Measurements from ENCODE around the gene HDAC4.

Gene HDAC4

GRCh38 chr2:239253701-239254436 lies 147.0 kb downstream of the HDAC4 start:
- DNase-seq (ENCODE audit: low spot score): no peak

GRCh38 chr2:239253264-239253663 lies 147.6 kb downstream of the HDAC4 start:
- no peak for DNase-seq (ENCODE audit: low spot score)

GRCh38 chr2:239252801-239253200 lies 148.0 kb downstream of the HDAC4 start:
- DNase-seq (ENCODE audit: low spot score): peak; percentile 59

- DNase-seq (ENCODE audit: low spot score): no peak
These were observed 148.4 kb downstream of the HDAC4 start for GRCh38 chr2:239252393-239252792.

GRCh38 chr2:239251971-239252370 lies 148.8 kb downstream of the HDAC4 start:
- DNase-seq (ENCODE audit: low spot score): no peak

- DNase-seq (ENCODE audit: low spot score): no peak
These were observed 150.4 kb downstream of the HDAC4 start for GRCh38 chr2:239250216-239251081.

- peak; percentile 80 for DNase-seq (ENCODE audit: low spot score)
These were observed 151.0 kb downstream of the HDAC4 start for GRCh38 chr2:239249776-239250175.

GRCh38 chr2:239249048-239249447 lies 151.8 kb downstream of the HDAC4 start:
- no peak for DNase-seq (ENCODE audit: low spot score)

GRCh38 chr2:239247401-239248245 lies 153.2 kb downstream of the HDAC4 start:
- no peak for DNase-seq (ENCODE audit: low spot score)

- no peak for DNase-seq (ENCODE audit: low spot score)
These were observed 154.1 kb downstream of the HDAC4 start for GRCh38 chr2:239246723-239247122.

GRCh38 chr2:239245872-239246721 lies 154.7 kb downstream of the HDAC4 start:
- no peak for DNase-seq (ENCODE audit: low spot score)

GRCh38 chr2:239245107-239245506 lies 155.7 kb downstream of the HDAC4 start:
- no peak for DNase-seq (ENCODE audit: low spot score)

GRCh38 chr2:239244625-239245024 lies 156.2 kb downstream of the HDAC4 start:
- no peak for DNase-seq (ENCODE audit: low spot score)

- DNase-seq (ENCODE audit: low spot score): no peak
These were observed 159.3 kb downstream of the HDAC4 start for GRCh38 chr2:239241431-239241960.

GRCh38 chr2:239240414-239240881 lies 160.4 kb downstream of the HDAC4 start:
- no peak for DNase-seq (ENCODE audit: low spot score)

GRCh38 chr2:239239607-239240413 lies 161.0 kb downstream of the HDAC4 start:
- peak; percentile 43 for DNase-seq (ENCODE audit: low spot score)

- no peak for DNase-seq (ENCODE audit: low spot score)
These were observed 161.8 kb downstream of the HDAC4 start for GRCh38 chr2:239238839-239239606.

- DNase-seq (ENCODE audit: low spot score): no peak
These were observed 162.4 kb downstream of the HDAC4 start for GRCh38 chr2:239238381-239238780.

GRCh38 chr2:239236808-239237205 lies 164.0 kb downstream of the HDAC4 start:
- no peak for DNase-seq (ENCODE audit: low spot score)
